GM18870 (cell line): ENCODE results near the gene CREB3L2.
A peak's percentile ranks its signal among the peaks of the same experiment; 100 is the strongest.

Experiments used
- ATAC-seq: cut with Tn5 transposase; IDR thresholded peaks from one replicate; pipeline ENCODE4 v1.9.1; 2021; ENCODE audit warnings: moderate library complexity; ENCODE audit not compliant: unreplicated experiment

The CREB3L2 gene

GRCh38 chr7:137878333-137878961, 123.4 kb downstream of the CREB3L2 start:
- ATAC-seq, result no peak

- no peak for ATAC-seq
Observed at GRCh38 chr7:137877027-137877675, 124.7 kb downstream of the CREB3L2 start.

DNA sequence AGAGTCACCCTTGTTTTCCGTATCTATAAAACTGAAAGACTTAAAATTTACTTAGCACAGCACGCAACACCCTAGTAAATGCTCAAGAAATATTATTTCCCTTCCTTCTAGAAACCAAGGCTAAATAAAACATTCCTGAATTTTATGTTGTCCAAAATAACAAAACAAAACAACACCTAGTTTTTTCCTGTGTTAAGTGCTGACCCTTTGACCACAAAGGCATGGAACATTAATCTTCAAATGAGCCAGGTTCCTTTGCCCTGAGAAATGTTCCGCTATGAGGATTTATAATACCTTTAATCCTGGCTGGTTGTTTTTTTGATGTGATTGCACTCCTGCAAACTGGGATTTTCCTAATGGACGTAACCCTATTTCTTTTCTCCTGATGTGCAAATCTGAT, 126.1 kb downstream of the CREB3L2 start:
- no peak for ATAC-seq

- ATAC-seq, result no peak
Observed at GRCh38 chr7:137873979-137874777, 127.7 kb downstream of the CREB3L2 start.

DNA sequence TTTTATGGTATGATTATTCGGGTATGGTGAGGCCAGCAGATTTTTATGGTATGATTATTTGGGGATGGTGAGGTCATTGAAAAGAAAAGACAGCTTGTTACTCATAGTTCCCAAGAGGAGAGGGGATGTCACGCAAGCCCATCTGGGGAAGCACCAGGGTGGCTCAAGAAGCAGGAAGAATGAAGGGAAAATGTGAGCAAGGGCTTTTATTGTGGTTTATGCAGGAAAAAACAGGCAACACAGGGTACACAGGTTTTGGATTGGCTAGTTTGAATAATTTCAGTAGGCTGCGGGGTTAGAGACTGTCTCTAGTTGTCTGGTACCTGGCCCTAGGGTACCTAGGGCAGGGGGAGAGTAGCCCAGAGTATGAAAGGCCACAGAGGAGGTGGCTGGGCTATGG, 128.4 kb downstream of the CREB3L2 start:
- peak; percentile 38 for ATAC-seq

GRCh38 chr7:137871170-137871915, 130.5 kb downstream of the CREB3L2 start:
- no peak for ATAC-seq

GRCh38 chr7:137870684-137871083, 131.2 kb downstream of the CREB3L2 start:
- no peak for ATAC-seq

DNA sequence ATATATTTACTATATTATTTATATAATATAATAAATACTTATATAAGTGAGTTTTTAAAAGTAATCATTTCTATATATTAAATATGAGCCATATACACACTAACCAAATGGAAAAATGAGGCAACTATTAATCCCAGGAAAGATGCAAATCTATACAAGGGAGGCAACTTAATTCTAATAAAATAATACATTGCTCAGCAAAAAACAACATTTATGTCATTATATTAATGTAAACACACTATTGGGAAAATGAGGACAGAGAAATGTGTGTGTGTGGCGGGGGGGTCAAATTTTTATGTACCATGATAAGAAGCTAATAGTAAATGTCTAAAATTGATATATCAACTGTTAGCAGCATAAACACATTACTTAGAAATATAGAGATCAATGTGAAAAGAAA, 131.8 kb downstream of the CREB3L2 start:
- no peak for ATAC-seq

GRCh38 chr7:137869260-137869659, 132.6 kb downstream of the CREB3L2 start:
- ATAC-seq, result no peak

DNA sequence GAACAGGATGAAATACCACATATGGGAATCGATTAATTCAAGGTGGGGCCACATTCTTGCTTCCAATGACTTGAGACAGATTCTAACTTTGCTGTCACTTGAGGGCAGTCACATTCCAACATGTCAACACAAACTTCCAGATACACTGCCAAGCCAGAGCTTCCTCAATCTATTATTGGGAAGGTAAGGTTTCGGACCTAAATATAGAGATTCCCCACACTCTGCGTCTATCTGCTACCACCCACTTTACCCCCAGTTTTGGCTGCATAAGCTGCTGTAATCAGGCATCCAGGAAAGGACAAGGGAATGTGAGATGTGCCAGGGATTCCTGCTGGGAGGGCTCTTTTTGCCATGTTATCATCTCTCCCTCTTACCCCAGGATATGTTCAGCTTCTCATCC, 134.6 kb downstream of the CREB3L2 start:
- ATAC-seq, result no peak

GRCh38 chr7:137865764-137866163, 136.1 kb downstream of the CREB3L2 start:
- ATAC-seq, result no peak

GRCh38 chr7:137862964-137863363, 138.9 kb downstream of the CREB3L2 start:
- no peak for ATAC-seq

- ATAC-seq, result no peak
Observed at GRCh38 chr7:137862358-137862757, 139.5 kb downstream of the CREB3L2 start.

- ATAC-seq, result no peak
Observed at GRCh38 chr7:137860542-137860941, 141.3 kb downstream of the CREB3L2 start.

GRCh38 chr7:137853053-137853452, 148.8 kb downstream of the CREB3L2 start:
- no peak for ATAC-seq

GRCh38 chr7:137852108-137852507, 149.8 kb downstream of the CREB3L2 start:
- no peak for ATAC-seq

- no peak for ATAC-seq
Observed at GRCh38 chr7:137850972-137851945, 150.6 kb downstream of the CREB3L2 start.

- no peak for ATAC-seq
Observed at GRCh38 chr7:137850571-137850970, 151.3 kb downstream of the CREB3L2 start.

GRCh38 chr7:137848095-137848494, 153.8 kb downstream of the CREB3L2 start:
- no peak for ATAC-seq

DNA sequence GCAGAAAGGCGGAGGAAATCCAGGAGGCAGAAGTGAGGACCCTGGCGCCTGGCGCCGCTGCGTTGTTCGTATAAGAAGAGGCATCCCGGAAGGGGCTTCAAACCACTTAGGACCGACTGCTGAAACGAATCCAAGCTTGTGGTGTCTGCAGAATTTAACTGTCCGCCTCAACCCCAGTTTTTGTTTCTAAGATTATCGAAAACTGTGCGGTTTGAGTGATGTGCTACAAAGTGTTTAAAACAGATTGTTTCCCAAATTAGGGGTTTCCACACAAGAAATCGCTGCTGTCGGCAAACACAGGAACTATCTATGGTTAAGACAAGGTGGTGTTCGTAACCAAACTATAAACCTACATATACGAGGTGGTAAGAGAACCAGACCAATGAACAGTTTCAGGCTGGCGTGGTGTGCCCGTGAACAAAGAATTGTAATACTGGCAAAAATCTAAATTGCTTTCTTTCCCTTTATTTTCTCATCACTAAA, 154.3 kb downstream of the CREB3L2 start:
- ATAC-seq, result no peak
